Osteocyte (in vitro differentiated cells): Measurements from ENCODE around the gene CIAO2B. TPM values are rescaled to one million over a fixed set of nuclear protein-coding genes. Genes with fewer than 3 reads are reported as not detected.

Source experiments
- DNase-seq: peaks from one replicate; pipeline ENCODE4 v3.0.0; 2021; ENCODE audit warnings: mixed read lengths; ENCODE audit not compliant: unreplicated experiment; ENCODE audit errors: extremely low spot score
- H3K27ac Mint-ChIP-seq: one replicate; pipeline ENCODE4 v1.8.0; 2021; ENCODE audit warnings: mild to moderate bottlenecking, mixed read lengths; ENCODE audit not compliant: unreplicated experiment
- H3K27me3 Mint-ChIP-seq: one replicate; pipeline ENCODE4 v1.8.0; 2021; ENCODE audit warnings: mixed read lengths; ENCODE audit not compliant: unreplicated experiment
- H3K36me3 Mint-ChIP-seq: one replicate; pipeline ENCODE4 v1.8.0; 2021; ENCODE audit warnings: mixed read lengths; ENCODE audit not compliant: unreplicated experiment
- H3K4me1 Mint-ChIP-seq: one replicate; pipeline ENCODE4 v1.8.0; 2021; ENCODE audit warnings: mixed read lengths; ENCODE audit not compliant: unreplicated experiment
- H3K4me3 Mint-ChIP-seq: one replicate; pipeline ENCODE4 v1.8.0; 2021; ENCODE audit warnings: mild to moderate bottlenecking, moderate library complexity, mixed read lengths; ENCODE audit not compliant: unreplicated experiment
- H3K9me3 Mint-ChIP-seq: one replicate; pipeline ENCODE4 v1.8.0; 2021; ENCODE audit warnings: mixed read lengths; ENCODE audit not compliant: unreplicated experiment
- CTCF ChIP-seq: fragments of 200-600 bp; sonication (generic); IDR thresholded peaks from 2 replicates; pipeline ENCODE4 v1.5.0; 2021; ENCODE audit warnings: antibody characterized with exemption, mild to moderate bottlenecking, moderate library complexity
- long read RNA-seq: library from polyadenylated mRNA; unstranded; transcript quantifications from one replicate; pipeline ENCODE4 v2.0.0, GENCODE V29; 2021
- total RNA-seq: library from RNA; stranded (reverse); gene quantifications from 2 replicates; pipeline ENCODE4 v1.2.1, GENCODE V29; 2021

The CIAO2B gene
- 65.6 and 69.9 TPM in 2 replicates for total RNA-seq
- long read RNA-seq, transcript CIAO2B-201 (5 exons, 676 nt): major isoform, 14 of 17 reads
- long read RNA-seq, partial matches to known transcripts: 0 of 17 reads
- long read RNA-seq, other reads (novel, unspliced or antisense): 1 of 17 reads

- Mint-ChIP-seq H3K36me3 (peaks cover 4% of the 10 kb centered on the region), H3K27ac (peak within 1 kb of the TSS; percentile 93), H3K4me1 (peaks cover 40% of the 10 kb centered on the region), H3K4me3 (peak within 1 kb of the TSS; percentile 96), H3K27me3 (no peaks in the 10 kb centered on the region), H3K9me3 (no peaks in the 10 kb centered on the region)
- no peak for TF ChIP-seq CTCF
- DNase-seq: peak; percentile 94
Measured at GRCh38 chr16:66934138-66934838, at the start of gene CIAO2B. CIAO2B (minus strand) TSS chr16:66934402; CDS start chr16:66934364, 38 bp downstream.

GRCh38 chr16:66983033-66983432 is 48.8 kb upstream of the CIAO2B start:
- no peak for DNase-seq
- Mint-ChIP-seq H3K4me1 (no peaks in the 10 kb centered on the region), H3K27me3 (peaks cover 11% of the 10 kb centered on the region), H3K36me3 (no peaks in the 10 kb centered on the region), H3K27ac (no peak overlapping the region), H3K9me3 (no peaks in the 10 kb centered on the region), H3K4me3 (no peak overlapping the region)
- no peak for TF ChIP-seq CTCF

GRCh38 chr16:66979011-66979717 is 45.0 kb upstream of the CIAO2B start:
- no peaks in the 10 kb centered on the region for H3K4me1 Mint-ChIP-seq

GRCh38 chr16:66977341-66978113 is 43.3 kb upstream of the CIAO2B start:
- DNase-seq: peak; percentile 95
- Mint-ChIP-seq H3K9me3 (no peaks in the 10 kb centered on the region), H3K4me1 (no peaks in the 10 kb centered on the region), H3K36me3 (no peaks in the 10 kb centered on the region), H3K4me3 (no peak overlapping the region), H3K27ac (no peak overlapping the region), H3K27me3 (peaks cover 11% of the 10 kb centered on the region)
- TF ChIP-seq CTCF: peak; percentile 95

More at GRCh38 chr16:66979011-66979717, 45.0 kb upstream of the CIAO2B start:
- no peak overlapping the region for H3K4me3 Mint-ChIP-seq
- H3K27me3 Mint-ChIP-seq: peaks cover 11% of the 10 kb centered on the region
- no peaks in the 10 kb centered on the region for H3K36me3 Mint-ChIP-seq
- DNase-seq: no peak
- no peak overlapping the region for H3K27ac Mint-ChIP-seq
- no peak for TF ChIP-seq CTCF
- no peaks in the 10 kb centered on the region for H3K9me3 Mint-ChIP-seq
